Esophagus muscularis mucosa (tissue), 4 donors: ENCODE data around the gene GSN.

Experiments
- CTCF ChIP-seq, 3 experiments: fragments of 200-600 bp in 2 of 3; fragments of 450-650 bp in 1 of 3; sonication (generic) in 2 of 3; IDR thresholded peaks; one replicate each; pipeline ENCODE4 v1.5.1; 2017 to 2019; ENCODE audit warnings: antibody characterized with exemption in 3 of 3, mild to moderate bottlenecking in 2 of 3, moderate library complexity in 1 of 3
- EP300 ChIP-seq: sonication (generic); formaldehyde crosslinking; IDR thresholded peaks from one replicate; pipeline ENCODE4 v1.6.1; 2017; ENCODE audit warnings: antibody characterized with exemption
- POLR2A ChIP-seq: fragments of 450-650 bp; IDR thresholded peaks from one replicate; pipeline ENCODE4 v1.6.1; 2017; ENCODE audit warnings: antibody characterized with exemption, moderate library complexity, mild to moderate bottlenecking, low read depth
- POLR2AphosphoS5 ChIP-seq, 2 donors: sonication (generic); formaldehyde crosslinking; IDR thresholded peaks; one replicate each; pipeline ENCODE4 v1.6.1; 2017; ENCODE audit warnings: antibody characterized with exemption in 2 of 2

- no peak for TF ChIP-seq POLR2AphosphoS5 (IDR thresholded peaks at IDR 0.05)
- TF ChIP-seq POLR2A = no peak
- TF ChIP-seq CTCF (IDR thresholded peaks at IDR 0.05) = no peak
- TF ChIP-seq EP300 = no peak
Measured at GRCh38 chr9:121321016-121321503, 53.1 kb downstream of the GSN start.
